DND-41 (cell line): ENCODE data around the gene JADE2.

ENCODE experiments used
- ATAC-seq: fragments of 200-7000 bp; cut with Tn5 transposase; 3 replicates; pipeline ENCODE4 v1.9.1; 2021; ENCODE audit warnings: low read depth; ENCODE audit not compliant: insufficient read depth
- DNase-seq: peaks from one replicate; pipeline ENCODE4 v3.0.0-alpha.2; 2020
- H2AFZ ChIP-seq: 2 replicates; pipeline ENCODE4 v1.6.0; 2012; ENCODE audit warnings: low read depth, low read length
- H3K27ac ChIP-seq: 2 replicates; pipeline ENCODE4 v1.5.1; 2012; ENCODE audit warnings: low read length, inconsistent platforms
- H3K27me3 ChIP-seq: fragments of 200-600 bp; sonication (generic); 2 replicates; pipeline ENCODE4 v1.6.0; 2012; ENCODE audit warnings: low read length, mild to moderate bottlenecking, inconsistent platforms; ENCODE audit not compliant: insufficient read depth, poor library complexity
- H3K36me3 ChIP-seq: 2 replicates; pipeline ENCODE4 v1.5.1; 2012; ENCODE audit warnings: low read length, inconsistent platforms; ENCODE audit not compliant: insufficient read depth
- H3K4me1 ChIP-seq: 2 replicates; pipeline ENCODE4 v1.5.1; 2012; ENCODE audit warnings: mild to moderate bottlenecking, low read length; ENCODE audit not compliant: insufficient read depth
- H3K4me2 ChIP-seq: 2 replicates; pipeline ENCODE4 v1.6.0; 2012; ENCODE audit warnings: mild to moderate bottlenecking, moderate library complexity, low read length, inconsistent platforms; ENCODE audit not compliant: insufficient read depth
- H3K4me3 ChIP-seq, 2 experiments: fragments of 200-600 bp in 1 of 2; shearing (Covaris generic) in 1 of 2; 2 replicates each; pipeline ENCODE4 v1.5.1; 2012 to 2016; ENCODE audit warnings: inconsistent platforms in 2 of 2, low read length in 2 of 2, mild to moderate bottlenecking in 2 of 2, low read depth in 1 of 2, moderate library complexity in 1 of 2
- H3K79me2 ChIP-seq: 2 replicates; pipeline ENCODE4 v1.6.0; 2012; ENCODE audit warnings: low read length, inconsistent platforms; ENCODE audit not compliant: insufficient read depth
- H3K9ac ChIP-seq: 2 replicates; pipeline ENCODE4 v1.6.0; 2012; ENCODE audit warnings: low read depth, mild to moderate bottlenecking, inconsistent platforms, low read length, moderate library complexity
- H3K9me3 ChIP-seq: 2 replicates; pipeline ENCODE4 v1.5.1; 2012; ENCODE audit warnings: low read length, moderate library complexity, mild to moderate bottlenecking, inconsistent platforms; ENCODE audit not compliant: insufficient read depth, severe bottlenecking
- H4K20me1 ChIP-seq: 2 replicates; pipeline ENCODE4 v1.6.0; 2012; ENCODE audit warnings: low read length; ENCODE audit not compliant: insufficient read depth
- CTCF ChIP-seq: IDR thresholded peaks from 2 replicates; pipeline ENCODE4 v1.5.1; 2012; ENCODE audit warnings: borderline replicate concordance, low read length, moderate library complexity, mild to moderate bottlenecking; ENCODE audit not compliant: poor library complexity, severe bottlenecking; ENCODE audit errors: extremely low read depth
- EZH2 ChIP-seq: IDR thresholded peaks from 3 replicates; pipeline ENCODE4 v1.6.1; 2012; ENCODE audit warnings: borderline replicate concordance, low read depth, mild to moderate bottlenecking, moderate library complexity, low read length, inconsistent platforms; ENCODE audit not compliant: severe bottlenecking

JADE2 gene

GRCh38 chr5:134565791-134566740, 40.6 kb downstream of the JADE2 start:
- Histone ChIP-seq H3K36me3 (peaks cover 100% of the 10 kb centered on the region), H3K9me3 (no peaks in the 10 kb centered on the region), H3K79me2 (peaks cover 20% of the 10 kb centered on the region), H2AFZ (no peak overlapping the region), H3K27ac (no peak overlapping the region), H3K27me3 (no peaks in the 10 kb centered on the region), H3K4me1 (no peaks in the 10 kb centered on the region), H3K9ac (no peak overlapping the region), H4K20me1 (peaks cover 52% of the 10 kb centered on the region), H3K4me2 (no peak overlapping the region), H3K4me3 (no peak overlapping the region)
- ATAC-seq (no peak), DNase-seq (no peak)
- no peak for TF ChIP-seq CTCF
- no peak for TF ChIP-seq EZH2

GRCh38 chr5:134566741-134567221, 41.3 kb downstream of the JADE2 start:
- DNase-seq (no peak), ATAC-seq (no peak)
- peaks cover 57% of the 10 kb centered on the region for H4K20me1 ChIP-seq
- H3K9me3 ChIP-seq: no peaks in the 10 kb centered on the region
- no peaks in the 10 kb centered on the region for H3K4me1 ChIP-seq
- H3K36me3 ChIP-seq: peaks cover 100% of the 10 kb centered on the region
- no peak overlapping the region for H3K4me3 ChIP-seq
- H3K4me2 ChIP-seq: no peak overlapping the region
- H3K27ac ChIP-seq: no peak overlapping the region
- peaks cover 21% of the 10 kb centered on the region for H3K79me2 ChIP-seq
- H3K27me3 ChIP-seq: no peaks in the 10 kb centered on the region
- no peak overlapping the region for H2AFZ ChIP-seq
- TF ChIP-seq CTCF (no peak), EZH2 (no peak)
- H3K9ac ChIP-seq: no peak overlapping the region

GRCh38 chr5:134567641-134568336, 42.3 kb downstream of the JADE2 start:
- no peak overlapping the region for H2AFZ ChIP-seq

More at GRCh38 chr5:134567641-134568336, 42.3 kb downstream of the JADE2 start:
- TF ChIP-seq CTCF (no peak), EZH2 (no peak)
- Histone ChIP-seq H3K9me3 (no peaks in the 10 kb centered on the region), H3K27ac (no peak overlapping the region), H3K79me2 (peaks cover 28% of the 10 kb centered on the region), H4K20me1 (peaks cover 67% of the 10 kb centered on the region), H3K27me3 (no peaks in the 10 kb centered on the region), H3K4me1 (no peaks in the 10 kb centered on the region), H3K4me2 (no peak overlapping the region), H3K9ac (no peak overlapping the region), H3K4me3 (no peak overlapping the region), H3K36me3 (peaks cover 100% of the 10 kb centered on the region)
- DNase-seq: no peak
- no peak for ATAC-seq
